Measurements from ENCODE around the gene PCK1. TPM values are rescaled to one million over a fixed set of nuclear protein-coding genes. Genes with fewer than 3 reads are reported as not detected.

Gene PCK1
- total RNA-seq, 1 experiment from 2014 or later, result 0.32 TPM

GRCh38 chr20:57605878-57606277 is 45.0 kb downstream of the PCK1 start:
- in situ Hi-C loops (cut with HindIII; ENCODE audit: low pct_unique_long_range_greater_than_20kb, low sequenced_read_pairs), result no loop called here
- no peak for DNase-seq (ENCODE audit: low read depth, low spot score)

- in situ Hi-C loops (cut with HindIII; ENCODE audit: low pct_unique_long_range_greater_than_20kb, low sequenced_read_pairs), result no loop called here
- no peak for DNase-seq (ENCODE audit: low read depth, low spot score)
These were observed 47.6 kb downstream of the PCK1 start for GRCh38 chr20:57608516-57608915.

- DNase-seq (ENCODE audit: low read depth, low spot score), result no peak
- in situ Hi-C loops (cut with HindIII; ENCODE audit: low pct_unique_long_range_greater_than_20kb, low sequenced_read_pairs), result no loop called here
These were observed 48.4 kb downstream of the PCK1 start for GRCh38 chr20:57609086-57609841.

- no peak for DNase-seq (ENCODE audit: low read depth, low spot score)
- in situ Hi-C loops (cut with HindIII; ENCODE audit: low pct_unique_long_range_greater_than_20kb, low sequenced_read_pairs), result no loop called here
These were observed 48.9 kb downstream of the PCK1 start for GRCh38 chr20:57609842-57610167.

- DNase-seq (ENCODE audit: low read depth, low spot score), result no peak
- in situ Hi-C loops (cut with HindIII; ENCODE audit: low pct_unique_long_range_greater_than_20kb, low sequenced_read_pairs), result no loop called here
These were observed 49.5 kb downstream of the PCK1 start for GRCh38 chr20:57610261-57610952.

- peak; percentile 38 for DNase-seq (ENCODE audit: low read depth, low spot score)
- in situ Hi-C loops (cut with HindIII; ENCODE audit: low pct_unique_long_range_greater_than_20kb, low sequenced_read_pairs), result no loop called here
These were observed 50.8 kb downstream of the PCK1 start for GRCh38 chr20:57611586-57612311.

GRCh38 chr20:57612436-57612835 is 51.5 kb downstream of the PCK1 start:
- in situ Hi-C loops (cut with HindIII; ENCODE audit: low pct_unique_long_range_greater_than_20kb, low sequenced_read_pairs), result no loop called here
- DNase-seq (ENCODE audit: low read depth, low spot score), result no peak

GRCh38 chr20:57612916-57613315 is 52.0 kb downstream of the PCK1 start:
- DNase-seq (ENCODE audit: low read depth, low spot score), result no peak
- in situ Hi-C loops (cut with HindIII; ENCODE audit: low pct_unique_long_range_greater_than_20kb, low sequenced_read_pairs), result no loop called here

GRCh38 chr20:57613481-57613921 is 52.6 kb downstream of the PCK1 start:
- in situ Hi-C loops (cut with HindIII; ENCODE audit: low pct_unique_long_range_greater_than_20kb, low sequenced_read_pairs), result no loop called here
- no peak for DNase-seq (ENCODE audit: low read depth, low spot score)

GRCh38 chr20:57614490-57615444 is 53.9 kb downstream of the PCK1 start:
- no peak for DNase-seq (ENCODE audit: low read depth, low spot score)
- in situ Hi-C loops (cut with HindIII; ENCODE audit: low pct_unique_long_range_greater_than_20kb, low sequenced_read_pairs), result no loop called here

- in situ Hi-C loops (cut with HindIII; ENCODE audit: low pct_unique_long_range_greater_than_20kb, low sequenced_read_pairs), result no loop called here
- DNase-seq (ENCODE audit: low read depth, low spot score), result no peak
These were observed 54.5 kb downstream of the PCK1 start for GRCh38 chr20:57615445-57615811.

GRCh38 chr20:57616143-57616951 is 55.4 kb downstream of the PCK1 start:
- DNase-seq (ENCODE audit: low read depth, low spot score), result no peak
- in situ Hi-C loops (cut with HindIII; ENCODE audit: low pct_unique_long_range_greater_than_20kb, low sequenced_read_pairs), result no loop called here

- in situ Hi-C loops (cut with HindIII; ENCODE audit: low pct_unique_long_range_greater_than_20kb, low sequenced_read_pairs), result no loop called here
- no peak for DNase-seq (ENCODE audit: low read depth, low spot score)
These were observed 56.3 kb downstream of the PCK1 start for GRCh38 chr20:57617079-57617795.

All from SK-MEL-5 (cell line).